ENCODE measurements around the gene SLC9B2. TPM values are rescaled to one million over a fixed set of nuclear protein-coding genes. Genes with fewer than 3 reads are reported as not detected.
"Not testable (repeated sequence)": the region's sequence is repeated elsewhere in the genome, so short reads cannot be mapped to it uniquely, and the experiment has no call there.

The SLC9B2 gene
- total RNA-seq, 1 donor from 2014 or later = 2.3 TPM

GRCh38 chr4:103008875-103009729 lies 67.5 kb downstream of the SLC9B2 start:
- Histone ChIP-seq H3K27me3 (ENCODE audit: low read depth) (no peaks in the 10 kb centered on the region), H3K4me3 (no peak overlapping the region), H3K27ac (replicated peaks) (no peak overlapping the region), H3K4me1 (peaks cover 15% of the 10 kb centered on the region), H3K9me3 (replicated peaks) (no peaks in the 10 kb centered on the region), H3K36me3 (no peaks in the 10 kb centered on the region)
- TF ChIP-seq CTCF (IDR thresholded peaks at IDR 0.05; ENCODE audit: borderline replicate concordance) = peak; percentile 89
- DNase-seq = no peak
- intact Hi-C loops (cut with micrococcal nuclease) = loop anchor here (5.0 kb wide), 3 partner anchors 117 to 557 kb away; no protein-coding TSS in a partner anchor

GRCh38 chr4:103002551-103002950 lies 74.0 kb downstream of the SLC9B2 start:
- Histone ChIP-seq H3K27me3 (ENCODE audit: low read depth) (no peaks in the 10 kb centered on the region), H3K9me3 (replicated peaks) (no peaks in the 10 kb centered on the region), H3K4me3 (no peak overlapping the region), H3K27ac (replicated peaks) (no peak overlapping the region), H3K4me1 (no peaks in the 10 kb centered on the region), H3K36me3 (no peaks in the 10 kb centered on the region)
- intact Hi-C loops (cut with micrococcal nuclease) = no loop called here
- DNase-seq = no peak
- no peak for TF ChIP-seq CTCF (IDR thresholded peaks at IDR 0.05; ENCODE audit: borderline replicate concordance)

- Histone ChIP-seq H3K9me3 (replicated peaks) (no peaks in the 10 kb centered on the region), H3K4me3 (no peak overlapping the region), H3K27me3 (ENCODE audit: low read depth) (no peaks in the 10 kb centered on the region), H3K4me1 (no peaks in the 10 kb centered on the region), H3K36me3 (no peaks in the 10 kb centered on the region), H3K27ac (replicated peaks) (no peak overlapping the region)
- intact Hi-C loops (cut with micrococcal nuclease) = no loop called here
- no peak for TF ChIP-seq CTCF (IDR thresholded peaks at IDR 0.05; ENCODE audit: borderline replicate concordance)
- no peak for DNase-seq
Observed at GRCh38 chr4:102994803-102995202, 81.8 kb downstream of the SLC9B2 start.

- H3K36me3 ChIP-seq; H3K27me3 ChIP-seq (ENCODE audit: low read depth); DNase-seq; H3K4me1 ChIP-seq; H3K4me3 ChIP-seq; intact Hi-C loops (cut with micrococcal nuclease); H3K27ac ChIP-seq (replicated peaks); H3K9me3 ChIP-seq (replicated peaks): not testable (repeated sequence)
Observed at GRCh38 chr4:102993985-102994384, 82.6 kb downstream of the SLC9B2 start.

GRCh38 chr4:102988429-102989020 lies 88.0 kb downstream of the SLC9B2 start:
- no peak for DNase-seq
- TF ChIP-seq CTCF (IDR thresholded peaks at IDR 0.05; ENCODE audit: borderline replicate concordance) = no peak
- no peaks in the 10 kb centered on the region for H3K27me3 ChIP-seq (ENCODE audit: low read depth)
- no peaks in the 10 kb centered on the region for H3K9me3 ChIP-seq (replicated peaks)
- no peak overlapping the region for H3K4me3 ChIP-seq
- no peak overlapping the region for H3K27ac ChIP-seq (replicated peaks)
- H3K36me3 ChIP-seq = no peaks in the 10 kb centered on the region
- intact Hi-C loops (cut with micrococcal nuclease) = no loop called here
- no peaks in the 10 kb centered on the region for H3K4me1 ChIP-seq

GRCh38 chr4:102981005-102981404 lies 95.6 kb downstream of the SLC9B2 start:
- Histone ChIP-seq H3K36me3 (no peaks in the 10 kb centered on the region), H3K4me3 (no peak overlapping the region), H3K9me3 (replicated peaks) (peaks cover 17% of the 10 kb centered on the region), H3K27me3 (ENCODE audit: low read depth) (no peaks in the 10 kb centered on the region), H3K4me1 (no peaks in the 10 kb centered on the region), H3K27ac (replicated peaks) (no peak overlapping the region)
- intact Hi-C loops (cut with micrococcal nuclease) = no loop called here
- DNase-seq = no peak
- TF ChIP-seq CTCF (IDR thresholded peaks at IDR 0.05; ENCODE audit: borderline replicate concordance) = no peak
